ENCODE results near the gene AQP12B. TPM values are rescaled to one million over a fixed set of nuclear protein-coding genes. Genes with fewer than 3 reads are reported as not detected.
"Not testable (repeated sequence)": the region's sequence is repeated elsewhere in the genome, so short reads cannot be mapped to it uniquely, and the experiment has no call there.

AQP12B gene
- total RNA-seq, 1 donor from 2014 or later: not detected

DNA sequence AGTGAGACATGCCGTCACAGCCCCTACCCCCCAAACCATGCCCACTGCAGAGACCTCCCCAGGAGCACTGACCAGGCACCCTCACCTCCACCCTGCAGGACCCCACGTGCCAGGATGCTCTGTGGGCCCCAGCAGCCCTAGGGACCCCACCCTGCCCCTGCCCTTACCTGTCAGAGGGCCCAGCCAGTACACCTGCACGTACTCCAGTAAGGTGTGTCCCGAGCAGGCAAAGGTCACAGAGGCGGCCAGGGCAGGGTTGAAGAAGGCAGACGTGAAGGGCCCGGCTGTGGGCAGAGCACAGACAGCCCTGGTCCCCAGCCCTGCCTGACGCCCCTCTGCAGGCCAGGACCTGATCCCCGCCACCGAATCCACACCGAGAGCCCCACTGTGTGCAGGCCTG, 2.5 kb downstream of the AQP12B start:
- not testable (repeated sequence) for H3K4me1 Mint-ChIP-seq; DNase-seq (ENCODE audit: low spot score in 2 of 2, unreplicated experiment in 2 of 2); H3K4me3 Mint-ChIP-seq; H3K9me3 Mint-ChIP-seq; H3K36me3 Mint-ChIP-seq; H3K27me3 Mint-ChIP-seq (ENCODE audit: low read depth); H3K27ac Mint-ChIP-seq

DNA sequence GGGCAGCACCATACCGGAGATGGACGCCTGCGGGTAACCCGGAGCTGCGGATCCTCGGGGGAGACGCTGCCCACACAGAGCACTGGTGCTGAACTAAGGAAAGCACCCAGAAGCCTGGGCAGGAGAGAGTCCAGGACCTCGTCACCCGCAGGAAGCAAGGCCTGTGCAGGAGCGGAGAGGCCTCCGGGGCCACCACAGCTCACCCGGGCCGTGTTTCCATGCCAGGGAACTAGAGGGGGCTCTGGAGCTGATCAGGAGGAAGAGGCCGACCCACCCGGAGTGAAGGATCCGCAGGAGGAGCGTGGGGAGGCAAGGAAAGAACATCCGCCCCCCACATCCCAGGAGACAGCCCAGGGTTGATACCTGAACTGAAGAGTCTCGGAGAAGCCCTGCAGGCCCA, 3.8 kb downstream of the AQP12B start:
- DNase-seq (ENCODE audit: low spot score in 2 of 2, unreplicated experiment in 2 of 2); H3K27me3 Mint-ChIP-seq (ENCODE audit: low read depth); H3K9me3 Mint-ChIP-seq; H3K4me1 Mint-ChIP-seq; H3K4me3 Mint-ChIP-seq; H3K27ac Mint-ChIP-seq; H3K36me3 Mint-ChIP-seq: not testable (repeated sequence)

DNA sequence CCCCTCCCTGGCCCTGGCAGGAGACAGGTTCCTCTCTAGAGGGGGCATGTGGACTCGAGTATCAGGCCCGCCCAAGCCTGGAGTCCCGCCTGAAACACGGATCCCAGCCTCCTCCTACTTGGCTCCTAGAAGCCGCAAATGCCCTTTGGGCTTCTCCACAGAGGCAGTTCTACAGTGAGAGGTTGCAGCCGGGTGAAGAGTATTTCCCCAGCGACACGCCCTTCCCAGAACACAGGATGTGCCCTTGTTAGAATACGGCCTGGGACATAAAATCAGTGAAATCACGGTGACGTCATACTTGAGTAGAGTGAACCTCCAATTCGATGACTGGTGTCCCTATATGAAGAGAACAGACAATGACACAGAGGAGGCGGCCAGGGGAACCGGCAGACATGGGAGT, 4.6 kb downstream of the AQP12B start:
- not testable (repeated sequence) for H3K27me3 Mint-ChIP-seq (ENCODE audit: low read depth); H3K36me3 Mint-ChIP-seq; H3K4me1 Mint-ChIP-seq; H3K4me3 Mint-ChIP-seq; H3K27ac Mint-ChIP-seq; DNase-seq (ENCODE audit: low spot score in 2 of 2, unreplicated experiment in 2 of 2); H3K9me3 Mint-ChIP-seq

DNA sequence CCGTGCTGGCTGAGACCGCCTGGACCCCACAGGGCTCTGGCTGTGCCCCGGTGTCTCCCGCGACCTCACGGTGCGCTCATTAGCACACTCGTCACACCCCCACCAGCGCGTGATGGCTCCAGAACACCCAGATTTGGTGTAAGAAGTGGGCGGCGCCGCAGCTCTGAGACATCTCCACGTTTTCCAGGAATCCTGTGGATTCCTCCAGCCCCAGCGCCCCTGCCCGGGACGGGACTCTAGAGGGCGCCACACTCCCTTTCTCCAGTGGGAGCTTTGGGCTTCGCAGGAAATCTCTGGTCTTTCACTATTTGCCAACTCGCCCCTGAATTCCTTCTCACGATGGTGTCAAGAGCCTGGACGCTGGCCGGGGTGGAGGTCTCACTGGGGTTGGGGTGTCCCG, 7.3 kb downstream of the AQP12B start:
- not testable (repeated sequence) for H3K36me3 Mint-ChIP-seq; DNase-seq (ENCODE audit: low spot score in 2 of 2, unreplicated experiment in 2 of 2); H3K4me1 Mint-ChIP-seq; H3K4me3 Mint-ChIP-seq; H3K9me3 Mint-ChIP-seq; H3K27ac Mint-ChIP-seq
- H3K27me3 Mint-ChIP-seq (ENCODE audit: low read depth): peaks cover 20% of the 10 kb centered on the region

DNA sequence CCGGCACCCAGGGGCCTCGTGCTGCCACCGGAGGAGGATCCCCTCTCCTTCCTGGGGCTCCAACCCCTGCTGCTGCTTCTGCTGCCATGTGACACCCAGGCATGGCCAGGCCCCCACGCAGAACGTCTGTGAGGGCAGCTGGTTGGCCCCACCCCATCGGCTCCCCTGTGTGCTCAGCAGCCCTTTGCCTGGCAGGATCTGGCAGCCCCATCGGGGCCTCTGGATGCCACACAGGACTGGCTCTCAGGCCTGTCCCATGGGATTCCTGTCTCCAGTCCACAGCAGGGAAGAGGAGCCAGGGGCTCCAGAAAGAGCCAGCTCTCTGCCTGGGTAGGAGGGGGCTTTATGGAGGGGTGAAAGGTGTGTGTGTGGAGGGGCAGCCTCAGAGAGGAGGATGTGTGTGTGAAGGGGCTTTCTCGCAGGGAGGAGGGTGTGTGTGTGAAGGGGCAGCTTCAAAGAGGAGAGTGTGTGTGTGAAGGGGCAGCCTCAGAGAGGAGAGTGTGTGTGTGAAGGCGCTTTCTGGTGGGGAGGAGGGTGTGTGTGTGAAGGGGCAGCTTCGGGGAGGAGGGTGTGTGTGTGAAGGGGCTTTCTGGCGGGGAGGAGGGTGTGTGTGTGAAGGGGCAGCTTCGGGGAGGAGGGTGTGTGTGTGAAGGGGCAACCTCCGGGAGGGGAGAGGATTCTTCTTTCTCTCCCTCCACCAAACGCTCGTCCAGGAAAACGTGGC, 8.1 kb downstream of the AQP12B start:
- not testable (repeated sequence) for H3K4me1 Mint-ChIP-seq; H3K4me3 Mint-ChIP-seq; H3K36me3 Mint-ChIP-seq; DNase-seq (ENCODE audit: low spot score in 2 of 2, unreplicated experiment in 2 of 2); H3K9me3 Mint-ChIP-seq; H3K27ac Mint-ChIP-seq
- peaks cover 25% of the 10 kb centered on the region for H3K27me3 Mint-ChIP-seq (ENCODE audit: low read depth)

DNA sequence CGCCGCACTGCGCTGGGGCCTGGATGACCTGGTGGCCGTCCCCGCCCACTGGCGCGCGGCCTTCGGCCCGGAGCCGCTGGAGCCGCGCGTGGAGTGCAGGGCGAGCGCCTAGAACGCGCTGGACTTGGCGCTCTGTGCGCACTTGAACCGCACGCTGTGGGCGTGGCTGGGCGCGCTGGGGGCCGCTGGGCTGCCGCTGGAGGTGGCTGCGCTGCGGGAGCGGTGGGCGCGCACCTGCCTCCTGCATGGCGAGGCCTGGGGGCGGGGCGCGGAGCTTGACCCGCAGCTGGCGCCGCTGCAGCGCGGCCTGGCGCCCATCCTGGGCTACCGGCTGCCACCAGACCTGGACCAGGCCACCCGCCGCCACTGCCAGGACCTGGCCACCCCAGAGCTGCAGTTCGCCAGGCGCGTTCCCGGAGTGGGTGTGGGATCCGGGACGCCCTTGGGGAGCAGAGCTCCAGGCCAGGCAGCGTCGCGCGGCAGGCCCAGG, 9.9 kb downstream of the AQP12B start:
- TF ChIP-seq, protein P1, sequence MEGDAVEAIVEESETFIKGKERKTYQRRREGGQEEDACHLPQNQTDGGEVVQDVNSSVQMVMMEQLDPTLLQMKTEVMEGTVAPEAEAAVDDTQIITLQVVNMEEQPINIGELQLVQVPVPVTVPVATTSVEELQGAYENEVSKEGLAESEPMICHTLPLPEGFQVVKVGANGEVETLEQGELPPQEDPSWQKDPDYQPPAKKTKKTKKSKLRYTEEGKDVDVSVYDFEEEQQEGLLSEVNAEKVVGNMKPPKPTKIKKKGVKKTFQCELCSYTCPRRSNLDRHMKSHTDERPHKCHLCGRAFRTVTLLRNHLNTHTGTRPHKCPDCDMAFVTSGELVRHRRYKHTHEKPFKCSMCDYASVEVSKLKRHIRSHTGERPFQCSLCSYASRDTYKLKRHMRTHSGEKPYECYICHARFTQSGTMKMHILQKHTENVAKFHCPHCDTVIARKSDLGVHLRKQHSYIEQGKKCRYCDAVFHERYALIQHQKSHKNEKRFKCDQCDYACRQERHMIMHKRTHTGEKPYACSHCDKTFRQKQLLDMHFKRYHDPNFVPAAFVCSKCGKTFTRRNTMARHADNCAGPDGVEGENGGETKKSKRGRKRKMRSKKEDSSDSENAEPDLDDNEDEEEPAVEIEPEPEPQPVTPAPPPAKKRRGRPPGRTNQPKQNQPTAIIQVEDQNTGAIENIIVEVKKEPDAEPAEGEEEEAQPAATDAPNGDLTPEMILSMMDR (IDR thresholded peaks at IDR 0.05; ENCODE audit: unreplicated experiment): no peak
- no peak for DNase-seq (ENCODE audit: low spot score in 2 of 2, unreplicated experiment in 2 of 2)
- Mint-ChIP-seq H3K9me3 (no peaks in the 10 kb centered on the region), H3K27ac (no peak overlapping the region), H3K36me3 (no peaks in the 10 kb centered on the region), H3K27me3 (ENCODE audit: low read depth) (peaks cover 35% of the 10 kb centered on the region), H3K4me1 (peaks cover 5% of the 10 kb centered on the region), H3K4me3 (no peak overlapping the region)

DNA sequence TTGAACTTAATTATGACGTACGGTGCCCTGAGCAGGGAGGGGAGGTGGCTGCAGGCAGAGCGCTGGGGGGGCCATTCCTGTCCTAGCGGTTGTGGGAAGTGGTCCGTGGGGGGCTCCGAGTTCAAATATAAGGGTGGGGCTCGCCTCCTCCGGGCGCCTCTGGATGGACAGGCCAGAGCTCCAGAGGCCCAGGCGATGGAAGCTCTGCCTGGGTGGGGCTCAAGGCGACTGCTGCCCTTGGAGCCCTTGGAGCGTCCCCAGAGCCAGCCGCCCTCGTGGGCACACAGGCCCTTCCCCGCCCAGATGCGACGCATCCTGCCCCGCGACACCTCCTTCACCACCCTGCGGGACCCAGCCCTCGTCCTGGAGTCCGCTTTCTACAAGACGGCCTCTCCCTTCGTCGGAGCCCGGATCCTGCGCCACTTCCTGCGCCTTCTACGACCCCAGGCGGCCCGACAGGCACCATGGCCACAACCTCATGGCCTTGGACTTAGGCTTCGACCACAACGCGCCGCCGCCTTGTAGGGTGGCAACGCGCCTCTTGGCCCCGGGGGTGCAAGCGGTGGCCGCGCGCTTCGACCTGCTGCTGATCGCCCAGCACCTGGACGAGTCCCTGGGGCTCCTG, 10.5 kb downstream of the AQP12B start:
- Mint-ChIP-seq H3K4me3 (no peak overlapping the region), H3K9me3 (no peaks in the 10 kb centered on the region), H3K4me1 (peaks cover 5% of the 10 kb centered on the region), H3K27me3 (ENCODE audit: low read depth) (peaks cover 40% of the 10 kb centered on the region), H3K36me3 (no peaks in the 10 kb centered on the region), H3K27ac (no peak overlapping the region)
- no peak for DNase-seq (ENCODE audit: low spot score in 2 of 2, unreplicated experiment in 2 of 2)
- TF ChIP-seq, protein P1 (IDR thresholded peaks at IDR 0.05; ENCODE audit: unreplicated experiment): no peak

DNA sequence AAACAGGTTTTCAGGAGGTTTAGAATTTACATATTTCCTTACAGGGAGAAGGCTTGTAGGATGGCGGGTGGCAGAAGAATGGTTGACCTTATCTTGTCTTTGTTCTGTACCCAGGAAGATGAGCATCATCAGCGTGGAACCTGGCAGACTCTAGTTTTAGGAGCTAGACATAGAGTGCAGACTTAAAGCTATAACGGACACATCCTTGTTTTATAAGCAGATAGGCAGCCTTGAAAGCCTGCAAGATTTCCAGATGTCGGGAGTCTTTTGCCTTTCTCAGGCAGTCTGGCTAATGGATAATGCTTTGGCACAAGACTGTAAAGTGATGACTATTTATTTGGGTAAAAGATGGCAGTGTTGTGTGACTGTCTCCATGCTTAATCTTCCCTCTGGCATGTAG, 11.7 kb downstream of the AQP12B start:
- TF ChIP-seq, protein P1 (IDR thresholded peaks at IDR 0.05; ENCODE audit: unreplicated experiment): no peak
- no peak overlapping the region for H3K27ac Mint-ChIP-seq

More for the DNA sequence above, 11.7 kb downstream of the AQP12B start:
- H3K4me3 Mint-ChIP-seq: no peak overlapping the region
- no peaks in the 10 kb centered on the region for H3K36me3 Mint-ChIP-seq
- H3K27me3 Mint-ChIP-seq (ENCODE audit: low read depth): peaks cover 51% of the 10 kb centered on the region
- peaks cover 5% of the 10 kb centered on the region for H3K4me1 Mint-ChIP-seq
- no peak for DNase-seq (ENCODE audit: low spot score in 2 of 2, unreplicated experiment in 2 of 2)
- no peaks in the 10 kb centered on the region for H3K9me3 Mint-ChIP-seq

Measured in mesothelial cell of epicardium (in vitro differentiated cells).